ENCODE measurements around the gene EGLN3.

Gene EGLN3

DNA sequence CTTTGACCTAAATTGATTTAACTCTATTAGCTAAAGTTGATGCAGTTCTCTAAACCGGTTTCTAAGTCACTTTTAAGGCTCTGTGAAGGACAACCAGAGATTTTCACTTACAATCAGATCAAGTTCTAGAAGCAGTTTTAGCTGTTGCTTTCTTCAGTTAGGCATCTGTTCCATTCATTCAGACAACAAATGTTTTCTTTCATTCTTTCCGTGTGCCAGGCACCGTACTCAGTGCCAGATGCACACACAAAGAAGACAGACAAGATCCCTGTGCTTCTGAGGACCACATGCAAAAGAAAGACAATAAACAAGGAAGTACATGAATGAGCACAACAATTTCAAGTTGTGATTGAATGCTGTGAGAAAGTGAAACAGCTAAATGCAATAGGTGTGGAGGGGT, 11.1 kb upstream of the EGLN3 start:
- DNase-seq, result peak; percentile 21 to 69

DNA sequence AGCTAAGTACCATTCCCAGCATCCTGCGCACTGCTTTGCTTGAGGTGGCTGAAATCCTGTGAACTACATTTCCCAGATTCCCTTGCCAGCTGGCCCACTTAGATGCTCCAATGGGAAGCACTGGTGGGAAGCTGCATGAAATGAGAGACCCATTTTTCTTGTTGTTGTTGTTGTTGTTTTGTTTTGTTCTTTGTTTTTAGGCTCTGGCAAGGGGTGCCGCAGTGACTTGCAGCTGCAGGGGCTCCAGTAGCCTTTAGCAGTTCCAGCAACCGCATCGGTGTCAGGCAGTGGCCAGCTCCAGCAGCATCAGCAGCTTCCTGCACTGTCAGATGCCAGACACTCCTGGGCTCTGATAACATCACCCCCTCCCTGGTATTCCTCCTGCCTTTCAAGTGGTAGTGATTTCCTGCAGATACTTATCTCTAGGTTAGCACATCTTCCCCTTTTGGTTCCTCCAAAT, 8.8 kb upstream of the EGLN3 start:
- peak; percentile 57 to 83 for DNase-seq

DNA sequence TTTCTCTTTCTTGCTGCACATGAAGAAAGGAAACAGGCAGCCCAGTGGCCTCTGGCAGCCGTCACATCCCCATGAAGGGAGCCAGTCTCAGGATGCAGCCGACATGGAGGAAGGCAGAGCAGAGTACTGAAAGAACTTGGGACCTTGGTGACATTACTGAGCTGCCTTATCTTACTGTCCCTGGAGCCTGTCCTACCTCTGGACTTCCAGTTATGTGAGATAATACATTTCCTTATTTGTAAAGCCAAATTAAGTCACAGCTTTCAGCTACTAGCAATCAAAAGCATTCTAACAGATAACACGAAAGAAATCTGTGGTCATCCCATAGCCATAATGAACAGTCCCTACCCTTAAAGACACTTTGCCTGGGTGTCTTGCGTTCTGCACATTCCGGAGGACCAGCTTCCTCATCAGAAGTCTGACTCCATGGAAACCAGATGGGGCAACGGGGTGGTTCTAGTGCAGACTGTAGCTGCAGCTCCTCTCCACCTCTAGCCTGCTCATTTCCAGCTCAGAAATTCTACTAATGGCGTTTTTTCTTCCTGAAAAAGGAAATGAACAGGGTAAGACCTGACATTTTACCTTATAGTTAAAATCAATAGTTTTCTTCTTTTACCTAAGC, 7.8 kb upstream of the EGLN3 start:
- DNase-seq, result no peak

DNA sequence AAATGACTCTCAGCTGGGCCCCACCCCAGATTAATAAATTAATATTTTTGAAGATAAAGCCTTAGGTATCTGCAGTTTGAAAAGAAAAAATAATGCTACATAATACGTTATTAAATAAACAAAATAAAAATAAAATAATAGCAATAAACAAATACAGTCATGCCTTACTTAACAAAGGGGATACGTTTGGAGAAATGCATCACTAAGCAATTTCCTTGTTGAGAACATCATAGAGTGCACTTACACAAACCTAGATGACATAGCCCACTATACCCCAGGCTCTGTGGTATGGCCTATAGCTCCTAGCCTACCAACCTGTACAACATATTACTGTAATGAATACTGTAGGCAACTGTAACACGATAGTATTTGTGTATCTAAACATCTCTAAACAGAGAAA, 7.1 kb upstream of the EGLN3 start:
- no peak for DNase-seq

DNA sequence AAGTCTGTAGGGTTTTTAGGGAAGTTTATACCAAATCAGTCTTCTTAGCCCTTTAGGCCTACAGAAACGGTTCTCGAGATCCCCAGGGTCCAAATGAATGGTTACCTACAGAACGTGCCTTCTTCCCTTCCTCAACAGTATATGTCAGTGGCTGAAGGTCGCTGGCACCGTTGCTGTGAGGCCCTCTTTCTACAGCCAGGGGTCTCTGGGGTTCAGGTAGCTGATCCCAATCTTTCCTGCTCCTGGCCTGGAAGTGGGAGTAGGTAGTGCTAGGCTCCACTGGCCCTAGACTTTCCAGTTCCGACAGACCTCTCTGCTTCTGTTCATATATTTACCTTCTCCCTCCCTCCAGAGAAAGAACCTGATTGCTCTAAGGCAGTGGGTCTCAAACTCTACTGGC, 6.4 kb upstream of the EGLN3 start:
- DNase-seq, result no peak

DNA sequence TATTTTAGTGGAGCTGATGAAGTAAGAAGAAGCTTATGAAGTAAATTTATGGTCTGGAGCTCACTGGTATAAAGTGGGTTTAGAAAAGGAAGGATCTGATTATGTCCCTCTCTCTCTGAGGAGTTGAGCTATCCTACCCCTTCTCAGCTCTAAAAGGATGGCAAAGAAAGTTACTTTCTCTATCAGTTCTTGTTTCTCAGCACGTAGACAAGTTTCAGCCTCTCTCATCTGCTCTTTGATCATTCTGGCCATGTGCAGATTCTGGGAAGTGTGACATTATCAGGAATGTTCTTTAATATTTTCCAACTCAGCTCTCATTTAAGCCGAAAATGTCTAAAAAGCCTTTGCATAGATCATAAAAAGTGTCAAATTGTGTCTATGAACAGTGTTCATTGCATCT, 5.8 kb upstream of the EGLN3 start:
- no peak for DNase-seq

DNA sequence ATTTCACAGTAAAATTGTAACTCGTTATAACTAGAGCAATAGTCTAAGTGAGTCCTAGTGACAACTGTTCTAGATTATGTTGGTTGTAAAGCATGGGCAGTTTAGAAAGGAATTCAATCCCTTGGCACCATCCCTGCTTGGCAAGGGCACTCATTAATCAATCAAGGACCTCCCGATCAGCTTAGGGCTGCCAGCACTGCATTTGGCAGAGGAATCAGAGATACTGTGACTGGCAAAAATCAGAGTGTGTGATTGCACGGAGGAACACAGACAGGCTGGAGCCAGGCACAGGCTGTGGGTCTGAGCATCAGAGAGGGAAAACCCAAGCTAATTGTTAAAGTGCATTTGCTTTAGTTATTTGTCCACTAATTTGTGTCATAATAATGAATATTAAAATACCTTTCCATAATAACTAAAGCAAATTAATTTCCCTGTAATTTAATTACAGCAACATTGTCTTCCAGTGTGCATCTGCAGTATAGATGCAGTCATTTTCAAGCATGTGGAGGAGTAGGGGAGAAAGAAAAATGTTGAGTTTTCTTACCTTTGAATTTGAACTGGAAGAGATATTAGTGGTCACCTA, 3.2 kb upstream of the EGLN3 start:
- no peak for DNase-seq

DNA sequence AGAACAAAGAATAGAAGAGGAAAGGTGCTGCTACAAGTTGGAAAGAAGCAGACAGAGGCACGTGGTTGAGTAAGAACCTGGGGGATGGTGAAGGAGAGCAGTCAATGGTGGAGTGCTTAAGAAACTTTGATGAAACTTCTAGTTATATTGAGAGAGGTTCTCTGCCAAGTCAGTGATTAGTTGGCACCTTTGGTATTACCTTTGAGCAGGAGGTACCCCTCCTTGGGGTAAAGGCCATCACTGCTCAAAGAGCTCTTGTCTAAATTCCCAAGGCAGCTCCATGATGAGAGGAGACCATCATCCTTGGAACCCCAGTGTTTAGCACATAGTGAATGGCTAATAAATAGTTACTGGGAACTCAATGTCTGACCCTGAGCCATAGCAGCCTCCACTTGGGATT, 1.7 kb upstream of the EGLN3 start:
- no peak for DNase-seq

DNA sequence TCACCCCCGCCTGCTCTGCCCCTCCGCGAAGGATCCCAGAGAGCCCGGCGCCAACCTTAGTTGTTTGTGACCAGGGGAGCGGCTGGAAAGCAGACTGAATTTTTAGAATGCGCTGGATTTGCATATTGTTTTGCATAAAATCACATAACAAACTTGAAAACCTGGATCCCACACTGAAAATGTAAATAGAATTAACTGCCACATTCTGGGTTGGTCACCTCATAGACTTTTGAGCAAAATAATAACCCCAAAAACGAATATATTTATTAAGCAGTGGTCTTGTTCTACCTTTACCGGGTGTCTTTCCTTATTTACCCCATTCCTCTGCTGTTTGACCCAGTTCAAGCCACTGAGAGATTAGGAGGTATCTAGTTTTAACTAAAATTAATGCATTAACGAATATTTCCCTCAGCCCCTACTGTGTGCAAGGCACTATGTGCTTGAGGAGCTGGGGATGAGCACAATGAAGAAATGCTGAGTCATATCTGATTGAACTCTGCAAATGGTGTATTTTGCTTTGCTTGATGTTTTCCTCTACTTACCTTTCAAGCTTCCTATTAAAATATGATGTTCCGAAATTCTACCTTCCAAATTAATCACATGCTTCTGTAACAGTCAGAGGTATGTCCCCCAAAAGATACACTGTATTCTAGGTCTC, 438 bp upstream of the EGLN3 start:
- no peak for DNase-seq

DNA sequence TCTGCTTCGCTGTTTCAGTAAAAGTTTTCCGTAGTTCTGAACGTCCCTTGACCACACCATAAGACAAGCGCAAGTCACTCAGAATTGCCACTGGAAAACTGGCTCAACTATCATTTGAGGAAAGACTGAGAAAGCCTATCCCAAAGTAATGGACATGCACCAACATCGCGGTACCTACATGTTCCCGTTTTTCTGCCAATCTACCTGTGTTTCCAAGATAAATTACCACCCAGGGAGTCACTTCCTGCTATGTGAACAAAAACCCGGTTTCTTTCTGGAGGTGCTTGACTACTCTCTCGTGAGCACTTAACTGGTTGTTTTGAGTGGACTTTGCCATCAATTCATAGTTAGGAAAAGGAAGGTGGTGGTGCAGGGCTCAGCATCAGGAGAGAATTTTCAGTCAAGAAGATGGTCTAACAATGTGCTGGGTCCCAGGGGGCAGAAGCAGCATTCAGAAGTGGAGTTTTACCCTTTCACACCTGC, 1.4 kb downstream of the EGLN3 start:
- no peak for DNase-seq

DNA sequence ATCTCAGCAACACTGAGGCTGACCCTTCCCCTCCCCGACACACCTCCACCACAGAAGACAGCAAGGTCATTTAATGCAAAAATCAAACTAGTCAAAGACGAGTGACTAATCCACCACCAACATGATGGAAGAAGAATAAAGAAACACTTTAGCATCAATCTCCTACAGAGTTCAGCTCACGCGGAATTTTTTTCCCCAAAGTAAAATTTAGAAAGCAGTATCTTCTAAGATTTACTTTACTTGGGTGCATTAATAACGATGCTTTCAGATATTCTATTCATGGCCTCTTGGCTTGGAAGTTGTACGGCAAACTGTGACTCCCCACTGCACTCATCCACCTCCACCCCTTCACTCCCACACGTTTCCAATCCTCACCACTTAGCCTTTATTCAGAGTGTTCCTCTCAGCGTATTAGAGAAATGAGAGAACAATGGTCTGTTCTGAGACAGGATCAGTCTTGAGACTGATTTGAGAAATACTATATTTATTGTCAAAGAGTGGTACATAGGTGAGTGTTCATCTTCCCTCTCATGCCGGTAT, 1.9 kb downstream of the EGLN3 start:
- DNase-seq, result no peak

DNA sequence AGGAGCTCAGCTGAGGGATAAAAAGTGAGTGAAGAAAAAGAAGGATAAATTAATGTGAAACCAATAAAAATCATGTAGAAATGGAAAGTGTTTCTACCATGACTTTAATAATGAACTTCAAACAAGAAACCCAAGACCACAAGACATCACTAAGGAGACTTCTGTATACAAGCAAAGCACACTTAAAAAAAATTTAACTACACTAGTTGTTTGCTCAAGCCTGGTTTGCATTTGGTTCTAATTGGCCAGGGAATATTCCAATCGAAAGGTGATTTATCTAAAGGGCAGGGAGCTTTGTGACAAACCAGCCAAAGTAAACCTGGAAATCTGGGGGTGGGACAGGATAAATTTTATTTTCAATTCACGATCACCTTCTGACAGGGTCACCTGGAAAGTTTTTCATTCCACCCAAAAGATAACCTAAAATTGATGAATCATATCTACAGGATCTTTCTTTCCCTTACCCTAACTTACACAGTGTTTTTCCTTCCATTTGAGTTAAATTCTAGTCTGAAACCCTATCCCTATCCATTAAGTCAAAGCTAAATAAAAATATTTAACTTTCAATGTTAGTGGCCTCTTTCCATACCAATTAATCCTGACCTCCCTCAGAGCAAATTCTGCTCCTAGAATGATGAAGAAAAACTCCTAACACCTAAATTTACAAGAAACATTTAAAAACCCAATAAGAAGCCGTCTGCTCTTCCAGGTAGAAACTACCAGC, 2.6 kb downstream of the EGLN3 start:
- DNase-seq, result no peak

DNA sequence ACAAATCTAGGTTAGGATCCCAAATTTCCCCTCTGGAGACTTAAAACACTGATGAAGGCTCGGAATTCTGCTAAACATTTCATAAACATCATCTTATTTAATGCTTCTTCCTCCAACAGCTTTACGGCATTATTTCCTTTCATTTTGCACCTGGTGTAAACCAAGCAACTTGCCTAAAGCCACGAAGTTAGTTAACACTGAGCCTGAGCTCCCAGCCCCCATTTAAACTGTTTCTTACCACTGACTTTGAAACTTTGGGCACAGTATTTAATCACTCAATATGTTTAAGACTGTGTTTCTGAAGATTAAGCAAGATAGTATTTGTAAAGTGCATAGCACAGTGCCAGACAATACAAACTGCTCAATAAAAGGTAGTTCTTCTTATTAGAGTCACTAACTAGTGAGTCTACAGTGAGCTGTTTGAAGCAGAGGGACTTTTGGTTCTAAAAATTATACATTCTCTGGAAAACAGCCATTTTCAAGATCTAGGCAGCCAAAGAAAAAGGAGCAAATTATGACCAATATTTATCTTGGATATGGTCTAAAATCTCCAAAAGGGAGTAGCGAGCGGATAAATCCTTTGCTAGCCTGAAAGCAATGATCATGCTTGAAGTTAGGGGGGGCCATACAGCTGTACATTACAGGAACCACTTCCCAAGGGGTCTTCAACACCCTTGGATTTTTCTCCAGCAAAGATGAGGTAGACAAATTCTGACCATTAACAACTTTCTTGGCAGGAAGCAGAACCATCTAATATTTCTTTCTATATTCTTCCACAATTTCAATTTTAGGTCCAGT, 4.0 kb downstream of the EGLN3 start:
- no peak for DNase-seq

DNA sequence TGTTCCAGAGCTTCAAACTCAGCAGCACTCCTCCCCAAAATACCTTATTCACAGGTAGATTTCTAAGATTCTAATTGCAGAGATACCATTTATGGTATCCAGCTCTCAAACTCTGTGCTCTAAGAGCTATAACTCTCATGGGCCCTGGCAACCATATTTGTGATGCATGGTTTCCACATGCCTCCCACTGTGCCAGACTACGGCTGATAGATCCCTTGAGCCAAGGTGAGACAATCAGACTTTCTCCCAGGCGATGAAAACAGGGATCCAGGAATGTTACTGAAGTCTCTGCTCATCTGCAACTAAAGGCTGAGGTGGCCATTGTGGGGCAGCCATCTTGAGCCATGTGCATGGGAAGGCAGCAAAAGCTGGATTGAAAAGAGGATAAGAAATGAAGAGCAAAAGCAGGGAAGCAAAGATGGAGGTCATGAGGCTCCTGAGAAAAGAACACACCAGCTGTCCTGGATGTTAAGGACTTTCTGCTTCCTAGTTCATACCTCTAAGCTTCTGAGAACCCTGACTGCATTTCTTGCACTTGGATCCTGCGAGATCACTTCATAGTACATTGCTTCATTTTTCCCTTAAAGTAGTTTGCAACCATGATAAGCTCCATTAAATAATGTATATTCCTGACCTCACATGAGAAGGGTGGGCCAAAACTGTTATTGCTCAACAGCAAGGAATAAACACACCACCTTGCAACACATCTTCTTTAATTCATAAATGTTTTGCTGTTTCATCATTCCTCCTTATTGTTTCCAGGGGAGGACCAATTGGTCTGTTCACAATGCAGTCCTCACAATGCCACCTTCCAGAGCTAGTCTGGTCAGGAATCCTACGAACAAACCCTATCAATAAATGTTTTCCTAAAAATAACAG, 5.4 kb downstream of the EGLN3 start:
- no peak for DNase-seq

DNA sequence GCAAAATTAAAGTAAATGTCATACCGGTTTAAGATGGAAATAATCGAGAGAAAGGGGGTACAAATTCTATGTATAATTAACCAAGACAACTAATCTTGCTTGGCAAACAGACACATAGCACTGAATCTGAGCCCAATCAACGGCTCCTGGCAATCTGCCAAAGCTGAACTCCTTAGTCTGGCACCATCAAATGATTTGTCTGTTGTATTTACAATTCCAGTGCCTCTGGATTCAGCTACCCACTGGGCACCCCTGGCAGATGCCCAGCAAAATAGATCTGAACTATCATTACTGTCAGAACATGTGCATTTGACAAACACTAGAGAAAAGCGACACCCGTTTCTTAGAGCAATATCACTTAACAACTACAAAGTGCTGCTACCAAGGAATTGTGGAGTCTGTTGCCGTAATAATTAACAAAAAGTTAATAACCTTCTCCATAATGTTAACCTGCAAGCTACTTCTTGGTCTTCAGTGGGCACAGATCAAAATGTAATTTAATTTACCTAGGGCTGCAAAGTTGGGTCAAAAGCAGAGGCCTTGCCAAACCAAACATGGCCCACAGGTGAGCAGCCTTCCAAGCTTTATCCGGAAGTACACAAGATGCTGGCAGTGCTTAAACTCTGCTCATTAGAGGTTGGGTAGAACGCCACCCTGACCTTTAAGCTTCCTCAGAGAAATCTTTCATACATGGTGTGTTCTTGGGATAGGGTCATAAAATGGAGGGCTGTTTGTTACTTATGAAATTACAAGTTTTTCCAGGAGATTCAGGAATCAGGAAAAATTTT, 7.6 kb downstream of the EGLN3 start:
- DNase-seq, result peak; percentile 16 to 49

DNA sequence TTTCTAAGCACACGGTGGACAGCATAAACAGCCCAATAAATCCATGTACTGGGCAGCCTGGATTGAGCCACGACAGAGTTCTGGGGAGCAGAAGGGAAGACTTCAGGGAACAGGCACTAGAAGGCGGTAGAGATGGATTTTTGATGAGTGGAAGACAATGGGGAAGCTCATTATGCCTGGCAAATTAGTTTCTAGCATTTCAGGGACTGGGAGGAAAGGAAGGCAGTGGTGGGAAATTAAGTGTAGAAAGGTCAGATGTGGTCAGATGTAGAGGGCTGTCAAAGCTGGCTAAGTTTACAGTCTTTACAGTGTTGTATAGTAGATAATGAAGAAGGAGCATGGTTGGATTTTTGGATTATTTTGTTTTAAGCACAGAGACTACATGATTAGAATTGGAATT, 9.2 kb downstream of the EGLN3 start:
- DNase-seq, result no peak

DNA sequence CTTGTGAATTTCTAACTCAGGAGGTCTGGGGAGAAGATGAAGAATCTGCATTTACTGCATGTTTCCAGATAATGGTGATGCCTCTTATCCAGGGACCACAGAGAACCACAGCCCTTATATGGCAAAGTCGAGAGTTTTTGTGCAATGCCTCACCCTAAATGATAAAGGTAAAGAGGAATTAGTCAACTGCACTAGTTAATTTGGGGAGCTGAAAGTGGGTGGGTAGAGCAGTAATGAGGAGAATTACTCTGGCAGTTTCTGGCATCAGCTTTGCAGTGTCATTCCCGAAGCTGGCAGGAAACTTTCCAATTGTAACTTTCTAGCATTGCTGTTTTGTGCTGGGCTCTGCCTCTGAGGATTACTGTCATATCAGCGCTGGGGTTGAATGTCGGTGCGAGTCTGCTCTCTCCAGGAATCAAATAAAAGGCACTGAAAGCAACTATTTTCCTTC, 10.3 kb downstream of the EGLN3 start:
- DNase-seq, result peak in 1 of 2 donors; percentile 33

DNA sequence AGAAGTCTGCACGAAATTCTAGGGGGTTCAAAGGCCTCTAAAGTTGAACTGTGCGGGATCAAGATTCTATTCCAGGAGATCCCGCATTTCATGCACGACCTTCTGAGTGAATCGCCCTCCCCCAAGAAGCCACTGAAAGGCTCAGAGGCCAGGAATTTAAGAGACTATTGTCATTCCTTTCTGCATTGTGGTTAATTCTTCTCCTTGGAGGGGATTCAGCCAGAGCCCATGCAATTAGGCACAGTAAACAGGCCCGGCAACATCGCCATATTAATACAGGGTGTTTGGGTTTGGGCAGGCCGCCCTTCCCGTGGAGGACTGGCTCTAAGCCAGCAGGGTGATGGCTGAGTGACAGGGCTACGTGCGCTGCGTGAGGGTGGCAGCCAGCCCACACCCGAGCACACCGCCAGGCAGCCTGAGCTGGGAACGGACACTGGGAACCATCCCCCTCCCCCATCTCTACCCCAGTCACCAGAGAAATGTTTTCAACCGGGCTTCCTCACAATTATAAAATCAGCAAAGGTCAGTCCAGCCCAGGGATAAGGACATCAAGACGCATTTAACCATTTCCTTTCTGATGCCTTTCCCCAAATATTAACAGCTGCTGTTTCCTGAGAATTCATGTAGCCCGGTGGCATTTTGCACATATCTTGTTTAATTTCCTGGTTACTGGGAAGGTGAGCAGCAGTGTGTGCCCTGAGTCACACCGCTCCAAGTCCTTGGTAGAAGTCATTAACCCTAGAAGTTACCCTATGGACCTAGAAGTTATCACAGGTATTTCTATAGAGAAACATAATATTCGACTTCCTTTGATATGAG, 12.5 kb downstream of the EGLN3 start:
- peak; percentile 11 to 37 for DNase-seq

DNA sequence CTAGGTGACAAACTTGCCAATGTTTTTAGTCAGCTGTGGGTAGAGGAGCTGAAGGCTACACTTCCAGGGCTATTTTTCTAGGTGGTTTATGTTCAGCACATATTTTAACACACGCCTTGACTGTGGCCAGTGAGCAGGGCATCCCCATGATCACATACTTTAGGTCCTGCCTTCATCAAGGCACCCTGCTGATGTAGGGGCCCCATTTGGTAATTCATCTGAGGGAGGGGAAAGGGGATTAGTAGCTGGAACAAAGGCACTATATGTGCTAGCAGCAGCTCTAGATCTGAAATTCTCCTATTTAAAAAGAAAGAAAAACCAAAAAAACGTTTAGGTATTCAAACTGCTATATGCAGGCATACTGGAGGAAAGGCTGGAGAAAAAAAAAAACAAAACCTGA, 14.5 kb downstream of the EGLN3 start:
- no peak for DNase-seq

DNA sequence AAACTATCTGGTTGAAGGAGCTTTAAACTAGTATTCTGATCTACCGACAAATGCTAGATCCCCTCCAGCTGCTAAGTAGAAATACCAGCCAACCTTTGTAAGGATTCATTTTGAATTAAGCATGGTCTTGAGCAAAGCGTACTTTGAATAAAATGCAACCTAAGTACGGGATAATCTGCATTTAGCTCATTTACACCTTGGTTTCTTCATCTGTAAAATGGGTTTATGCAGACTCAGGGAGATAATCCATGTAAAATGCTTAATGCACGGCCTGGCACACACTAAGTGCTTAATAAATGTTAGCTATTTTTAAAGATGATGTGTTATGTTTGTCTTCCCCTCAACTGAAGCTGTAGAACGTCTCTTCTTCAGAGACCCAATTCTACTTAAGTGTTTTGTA, 15.9 kb downstream of the EGLN3 start:
- no peak for DNase-seq

All from hippocampal formation (tissue), 2 donors.